CD14-positive monocyte (primary cell): ENCODE measurements around the gene KIF5C. TPM values are rescaled to one million over a fixed set of nuclear protein-coding genes. Genes with fewer than 3 reads are reported as not detected.

Experiments
- DNase-seq, 3 donors: peaks; one replicate each; pipeline ENCODE4 v3.0.0-alpha.2; 2011 to 2022
- H2AFZ ChIP-seq: 2 replicates; pipeline ENCODE4 v1.6.0; 2012; ENCODE audit warnings: mild to moderate bottlenecking, low read depth, low read length, inconsistent platforms; ENCODE audit not compliant: insufficient read depth, poor library complexity, severe bottlenecking
- H3K27ac ChIP-seq, 2 donors: 1 replicate in 1 of 2; 2 replicates in 1 of 2; pipeline ENCODE4 v1.5.1; 2012 to 2013; ENCODE audit warnings: low read length in 2 of 2, control low read depth in 1 of 2, inconsistent platforms in 1 of 2, low read depth in 1 of 2, mild to moderate bottlenecking in 1 of 2
- H3K27me3 ChIP-seq, 2 donors: one replicate each; pipeline versions ENCODE4 v1.6.0 to v1.6.1; 2011 to 2013; ENCODE audit warnings: low read length in 2 of 2; ENCODE audit not compliant: control insufficient read depth in 2 of 2, insufficient read depth in 2 of 2
- H3K36me3 ChIP-seq, 2 donors: replicated peaks in 1 of 2; 1 replicate in 1 of 2; 2 replicates in 1 of 2; pipeline versions ENCODE4 v1.5.1 to v1.6.1; 2012 to 2013; ENCODE audit warnings: low read length in 2 of 2, control low read depth in 1 of 2, inconsistent platforms in 1 of 2, mild to moderate bottlenecking in 1 of 2; ENCODE audit not compliant: insufficient read depth in 2 of 2, control insufficient read depth in 1 of 2
- H3K4me1 ChIP-seq, 2 donors: 1 replicate in 1 of 2; 2 replicates in 1 of 2; pipeline versions ENCODE4 v1.5.1 to v1.6.1; 2012 to 2013; ENCODE audit warnings: low read length in 2 of 2, control low read depth in 1 of 2, inconsistent platforms in 1 of 2, mild to moderate bottlenecking in 1 of 2, moderate library complexity in 1 of 2; ENCODE audit not compliant: insufficient read depth in 2 of 2, control insufficient read depth in 1 of 2
- H3K4me2 ChIP-seq: replicated peaks from 2 replicates; pipeline ENCODE3; 2012; ENCODE audit warnings: low read length, moderate library complexity, mild to moderate bottlenecking; ENCODE audit not compliant: poor library complexity, severe bottlenecking; ENCODE audit errors: extremely low read depth
- H3K4me3 ChIP-seq, 3 experiments: fragments of 200-600 bp in 1 of 3; sonication (generic) in 1 of 3; replicated peaks in 1 of 3; 1 replicate in 2 of 3; 2 replicates in 1 of 3; pipeline ENCODE4 v1.5.1; 2011 to 2013; ENCODE audit warnings: low read length in 3 of 3, mild to moderate bottlenecking in 3 of 3, control low read depth in 2 of 3, low read depth in 2 of 3, inconsistent platforms in 1 of 3, moderate library complexity in 1 of 3
- H3K79me2 ChIP-seq: 2 replicates; pipeline ENCODE4 v1.6.0; 2012; ENCODE audit warnings: mild to moderate bottlenecking, control low read depth, inconsistent platforms, low read length, moderate library complexity; ENCODE audit not compliant: insufficient read depth
- H3K9ac ChIP-seq: 2 replicates; pipeline ENCODE4 v1.6.0; 2017; ENCODE audit warnings: low read length, mild to moderate bottlenecking; ENCODE audit not compliant: insufficient read depth, poor library complexity, severe bottlenecking
- H3K9me3 ChIP-seq, 2 donors: replicated peaks in 1 of 2; 1 replicate in 1 of 2; 2 replicates in 1 of 2; pipeline versions ENCODE4 v1.5.1 to v1.6.1; 2012 to 2013; ENCODE audit warnings: low read length in 2 of 2, control low read depth in 1 of 2; ENCODE audit not compliant: control insufficient read depth in 1 of 2, insufficient read depth in 1 of 2
- H4K20me1 ChIP-seq: 2 replicates; pipeline ENCODE4 v1.6.0; 2012; ENCODE audit warnings: mild to moderate bottlenecking, low read length, control low read depth, moderate library complexity; ENCODE audit not compliant: insufficient read depth
- H3K27ac Mint-ChIP-seq, 7 donors: one replicate each; pipeline ENCODE4 v1.8.0; 2020; ENCODE audit warnings: mild to moderate bottlenecking in 7 of 7, mixed read lengths in 7 of 7, moderate library complexity in 6 of 7, inconsistent platforms in 2 of 7
- H3K27me3 Mint-ChIP-seq, 3 donors: one replicate each; pipeline ENCODE4 v1.8.0; 2021 to 2022; ENCODE audit warnings: low read depth in 3 of 3, mild to moderate bottlenecking in 3 of 3, mixed read lengths in 3 of 3, moderate library complexity in 3 of 3, inconsistent platforms in 1 of 3
- H3K36me3 Mint-ChIP-seq, 2 donors: one replicate each; pipeline ENCODE4 v1.8.0; 2020; ENCODE audit warnings: mixed read lengths in 2 of 2, inconsistent platforms in 1 of 2, mild to moderate bottlenecking in 1 of 2
- H3K4me1 Mint-ChIP-seq: one replicate; pipeline ENCODE4 v1.8.0; 2020; ENCODE audit warnings: mild to moderate bottlenecking, mixed read lengths
- H3K4me3 Mint-ChIP-seq, 2 donors: one replicate each; pipeline ENCODE4 v1.8.0; 2020; ENCODE audit warnings: mild to moderate bottlenecking in 2 of 2, mixed read lengths in 2 of 2, moderate library complexity in 1 of 2
- H3K9me3 Mint-ChIP-seq, 7 donors: one replicate each; pipeline ENCODE4 v1.8.0; 2020 to 2022; ENCODE audit warnings: mixed read lengths in 7 of 7, mild to moderate bottlenecking in 6 of 7, moderate library complexity in 6 of 7, inconsistent platforms in 2 of 7
- CTCF ChIP-seq: fragments of 200-600 bp; IDR thresholded peaks from one replicate; pipeline ENCODE4 v1.8.0; 2022; ENCODE audit warnings: antibody characterized with exemption, mild to moderate bottlenecking
- WGBS: methylation state at CpG from one replicate; pipeline ENCODE4 v1.1.5; 2013; ENCODE audit warnings: missing lambda C conversion rate; ENCODE audit not compliant: insufficient coverage; 5-methylcytosine and 5-hydroxymethylcytosine counted together
- intact Hi-C, 2 donors: fragments of 100-400 bp; cut with micrococcal nuclease; formaldehyde crosslinking; loops; one replicate each; pipeline versions ENCODE4 v1.15.0 to v1.15.1; 2023
- polyA plus RNA-seq, 3 donors: library from polyadenylated mRNA; depleted of rRNA in 1 of 3; unstranded in 2 of 3; stranded (reverse) in 1 of 3; fragments of 300-500 nt in 2 of 3; fragments of >200 nt in 1 of 3; fragmentation: Illumina TruSeq in 2 of 3; gene quantifications; 1 replicate in 2 of 3; 2 replicates in 1 of 3; pipeline ENCODE4 v1.2.3, GENCODE V29; 2012 to 2021

Gene KIF5C
- polyA plus RNA-seq, 3 donors, result 0.04 TPM; not detected in 2

DNA sequence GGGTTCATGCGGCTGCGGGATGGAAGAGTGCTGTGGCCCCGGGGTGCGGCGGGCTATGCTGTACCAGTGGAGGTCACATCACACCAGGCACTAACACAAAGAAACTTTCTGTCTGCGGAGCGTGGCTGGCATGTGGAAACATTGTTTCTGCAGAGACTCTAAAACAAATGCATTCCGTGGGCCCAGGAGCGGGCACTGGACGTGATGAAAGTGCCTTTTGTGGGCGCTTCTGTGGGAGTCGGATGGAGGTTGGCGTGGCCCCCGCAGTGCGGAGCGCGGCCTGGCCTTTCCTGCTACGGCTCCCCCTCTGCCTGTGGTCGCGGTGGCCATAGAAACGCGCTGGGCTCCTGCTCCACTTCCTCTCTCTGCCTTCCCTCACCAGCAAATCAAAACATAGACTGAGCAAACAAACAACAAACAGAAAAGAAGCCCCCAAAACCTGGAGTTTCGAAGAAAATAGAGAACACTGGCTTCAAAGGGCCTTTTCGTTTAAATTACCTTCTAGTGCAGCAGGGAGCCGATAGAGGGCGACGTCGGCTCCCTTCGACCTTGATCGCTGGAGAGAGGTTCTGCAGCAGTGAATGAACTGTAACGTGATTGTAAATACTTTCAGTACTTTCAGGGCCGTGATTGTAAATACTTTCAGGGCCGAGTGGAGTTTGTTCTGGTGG is 51.4 kb downstream of the KIF5C start:
- intact Hi-C loops, result no loop called here
- Histone ChIP-seq H3K4me3 (peak overlapping the region; percentile 22 to 76 (median 48)), H3K4me1 (peaks cover 17 to 22% of the 10 kb centered on the region in 2 donors), H3K27me3 (no peaks in the 10 kb centered on the region), H3K9me3 (no peaks in the 10 kb centered on the region), H4K20me1 (no peaks in the 10 kb centered on the region), H2AFZ (peak overlapping the region; percentile 84), H3K4me2 (peak overlapping the region; percentile 75), H3K36me3 (no peaks in the 10 kb centered on the region), H3K79me2 (no peaks in the 10 kb centered on the region), H3K27ac (peak overlapping the region in 1 of 2 donors; percentile 73), H3K9ac (peak overlapping the region; percentile 19)
- 62% methylated on average over 19 of the region's 33 CpGs for WGBS
- TF ChIP-seq CTCF, result peak; percentile 71
- peak overlapping the region; percentile 74 to 87 for H3K4me3 Mint-ChIP-seq
- peak; percentile 38 to 57 (median 39) for DNase-seq
- peaks cover 0 to 4% (median under 1%) of the 10 kb centered on the region in 3 donors for H3K27me3 Mint-ChIP-seq
- peak overlapping the region; percentile 58 to 91 (median 83) for H3K27ac Mint-ChIP-seq
- H3K9me3 Mint-ChIP-seq, result peaks cover 0 to 2% (median 0%) of the 10 kb centered on the region in 7 donors
- H3K4me1 Mint-ChIP-seq, result peaks cover 22% of the 10 kb centered on the region
- H3K36me3 Mint-ChIP-seq, result no peaks in the 10 kb centered on the region

DNA sequence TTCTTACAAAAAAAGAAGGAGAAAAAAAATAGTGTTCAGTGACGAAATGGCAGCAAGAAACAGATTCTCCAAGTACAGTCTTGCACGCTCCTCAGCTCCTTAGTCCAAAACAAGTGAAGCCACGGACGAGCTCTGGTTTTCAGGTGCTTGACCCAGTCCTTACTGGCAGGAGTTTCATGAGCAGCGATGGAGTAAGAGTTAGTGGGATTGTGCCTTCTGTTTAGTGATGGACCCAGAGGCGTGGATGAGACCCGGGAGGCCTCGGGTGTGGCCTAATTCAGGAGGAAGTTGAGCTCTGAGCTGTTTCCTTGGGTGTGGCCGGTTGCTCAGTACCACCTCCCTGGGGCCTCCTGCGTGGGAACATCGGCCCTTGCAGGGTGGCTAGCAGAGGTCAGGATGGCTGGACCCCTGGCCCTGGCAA is 52.0 kb downstream of the KIF5C start:
- H3K4me3 Mint-ChIP-seq, result peak overlapping the region; percentile 74 to 87
- Histone ChIP-seq H3K4me1 (peaks cover 17 to 22% of the 10 kb centered on the region in 2 donors), H3K27me3 (no peaks in the 10 kb centered on the region), H3K36me3 (no peaks in the 10 kb centered on the region), H3K4me2 (peak overlapping the region; percentile 75), H3K27ac (peak overlapping the region in 1 of 2 donors; percentile 73), H3K4me3 (peak overlapping the region; percentile 22 to 76 (median 48)), H3K9ac (peak overlapping the region; percentile 19), H4K20me1 (no peaks in the 10 kb centered on the region), H3K9me3 (no peaks in the 10 kb centered on the region), H2AFZ (peak overlapping the region; percentile 84), H3K79me2 (no peaks in the 10 kb centered on the region)
- no peaks in the 10 kb centered on the region for H3K36me3 Mint-ChIP-seq
- no peak for TF ChIP-seq CTCF
- H3K9me3 Mint-ChIP-seq, result peaks cover 0 to 2% (median 0%) of the 10 kb centered on the region in 7 donors
- peaks cover 22% of the 10 kb centered on the region for H3K4me1 Mint-ChIP-seq
- H3K27ac Mint-ChIP-seq, result peak overlapping the region; percentile 77 to 91 (median 83)
- DNase-seq, result peak; percentile 62 to 72 (median 66)
- intact Hi-C loops, result no loop called here
- peaks cover 0 to 3% (median 0%) of the 10 kb centered on the region in 3 donors for H3K27me3 Mint-ChIP-seq
- WGBS, result 26% methylated on average over 10 of the region's 11 CpGs
